Activated T-cell treated with anti-CD3 and anti-CD28 coated beads, Interleukin-2, amount 50 U/mL, for 4 hours (primary cell): ENCODE results near the gene VWA8. TPM values are rescaled to one million over a fixed set of nuclear protein-coding genes. Genes with fewer than 3 reads are reported as not detected.
A peak's percentile ranks its signal among the peaks of the same experiment; 100 is the strongest.

Source experiments
- ATAC-seq, 2 donors: fragments of 200-7000 bp; cut with Tn5 transposase; one replicate each; pipeline ENCODE4 v1.10.0; 2021
- DNase-seq: peaks from one replicate; pipeline ENCODE4 v3.0.0-alpha.2; 2020
- H3K27me3 Mint-ChIP-seq: one replicate; pipeline ENCODE4 v1.8.0; 2021; ENCODE audit warnings: low read depth, mixed read lengths
- H3K36me3 Mint-ChIP-seq: one replicate; pipeline ENCODE4 v1.8.0; 2022; ENCODE audit warnings: mixed read lengths; ENCODE audit not compliant: insufficient read depth
- H3K4me1 Mint-ChIP-seq: one replicate; pipeline ENCODE4 v1.8.0; 2021; ENCODE audit warnings: low read depth, mixed read lengths
- H3K4me3 Mint-ChIP-seq: one replicate; pipeline ENCODE4 v1.8.0; 2021; ENCODE audit warnings: mild to moderate bottlenecking, moderate library complexity, mixed read lengths
- H3K9me3 Mint-ChIP-seq: one replicate; pipeline ENCODE4 v1.8.0; 2021; ENCODE audit warnings: mixed read lengths
- total RNA-seq, 3 donors: library from RNA; stranded (reverse); gene quantifications; one replicate each; pipeline ENCODE4 v1.2.1, GENCODE V29; 2021

VWA8 gene
- total RNA-seq, 3 donors from 2014 or later, result 22.2 to 31.9 (median 26.4) TPM

DNA sequence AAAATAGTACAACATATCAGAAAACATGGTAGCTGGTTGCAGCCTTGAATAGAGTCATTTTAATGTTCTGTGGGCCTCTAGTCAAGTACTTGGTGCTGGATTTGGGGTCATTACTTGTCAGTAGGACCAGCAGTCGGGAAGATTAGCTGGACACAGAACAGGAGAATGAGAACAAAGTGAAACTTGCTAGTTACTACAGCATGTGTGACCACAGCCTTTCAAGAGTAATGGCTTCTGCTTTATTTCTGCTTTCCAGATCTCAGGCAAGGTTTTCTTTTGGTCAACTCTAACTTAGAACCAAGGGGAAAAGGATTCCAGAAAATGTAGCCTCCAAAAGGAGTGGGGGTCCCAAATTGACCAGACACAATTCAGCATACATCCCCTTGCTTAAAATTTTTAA lies 17.1 kb upstream of the VWA8 start:
- peaks cover 7% of the 10 kb centered on the region for H3K4me1 Mint-ChIP-seq
- no peak overlapping the region for H3K4me3 Mint-ChIP-seq
- ATAC-seq, result no peak
- H3K9me3 Mint-ChIP-seq, result no peaks in the 10 kb centered on the region
- no peak for DNase-seq
- no peaks in the 10 kb centered on the region for H3K36me3 Mint-ChIP-seq
- H3K27me3 Mint-ChIP-seq, result no peaks in the 10 kb centered on the region

- H3K4me1 Mint-ChIP-seq, result peaks cover 16% of the 10 kb centered on the region
- DNase-seq (no peak), ATAC-seq (no peak)
- H3K4me3 Mint-ChIP-seq, result no peak overlapping the region
- no peaks in the 10 kb centered on the region for H3K36me3 Mint-ChIP-seq
- H3K9me3 Mint-ChIP-seq, result no peaks in the 10 kb centered on the region
- H3K27me3 Mint-ChIP-seq, result no peaks in the 10 kb centered on the region
Measured at GRCh38 chr13:41976476-41976875, 15.6 kb upstream of the VWA8 start.

DNA sequence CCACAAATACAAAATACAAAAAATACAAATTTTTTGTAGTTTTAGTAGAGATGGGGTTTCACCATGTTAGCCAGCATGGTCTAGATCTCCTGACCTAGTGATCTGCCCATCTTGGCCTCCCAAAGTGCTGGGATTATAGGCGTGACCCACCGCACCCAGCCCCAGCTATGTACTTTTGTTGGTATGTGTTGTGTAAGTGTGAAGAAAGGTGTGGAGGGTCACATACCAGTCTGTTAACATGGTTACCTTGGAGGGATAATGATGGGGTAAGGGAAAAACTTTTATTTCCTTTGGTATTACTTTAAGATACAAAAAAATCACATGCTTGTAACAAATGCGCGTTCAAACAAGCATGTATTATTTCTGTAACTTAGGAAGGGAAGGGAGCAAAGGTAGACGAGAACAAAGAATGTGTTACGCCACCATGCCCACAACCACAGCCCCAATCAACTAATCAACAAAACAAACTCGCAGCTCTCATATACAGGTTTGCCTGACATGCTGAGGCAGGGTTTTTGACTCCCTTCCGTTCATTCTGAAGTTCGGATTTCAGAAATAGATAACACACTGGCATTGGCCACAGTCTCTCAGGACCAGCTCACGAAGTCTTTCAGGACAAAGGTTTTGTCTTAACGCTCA lies 13.5 kb upstream of the VWA8 start:
- H3K27me3 Mint-ChIP-seq, result no peaks in the 10 kb centered on the region
- H3K36me3 Mint-ChIP-seq, result no peaks in the 10 kb centered on the region
- no peak for ATAC-seq
- H3K4me1 Mint-ChIP-seq, result peaks cover 18% of the 10 kb centered on the region
- DNase-seq, result no peak
- H3K9me3 Mint-ChIP-seq, result no peaks in the 10 kb centered on the region
- H3K4me3 Mint-ChIP-seq, result no peak overlapping the region

DNA sequence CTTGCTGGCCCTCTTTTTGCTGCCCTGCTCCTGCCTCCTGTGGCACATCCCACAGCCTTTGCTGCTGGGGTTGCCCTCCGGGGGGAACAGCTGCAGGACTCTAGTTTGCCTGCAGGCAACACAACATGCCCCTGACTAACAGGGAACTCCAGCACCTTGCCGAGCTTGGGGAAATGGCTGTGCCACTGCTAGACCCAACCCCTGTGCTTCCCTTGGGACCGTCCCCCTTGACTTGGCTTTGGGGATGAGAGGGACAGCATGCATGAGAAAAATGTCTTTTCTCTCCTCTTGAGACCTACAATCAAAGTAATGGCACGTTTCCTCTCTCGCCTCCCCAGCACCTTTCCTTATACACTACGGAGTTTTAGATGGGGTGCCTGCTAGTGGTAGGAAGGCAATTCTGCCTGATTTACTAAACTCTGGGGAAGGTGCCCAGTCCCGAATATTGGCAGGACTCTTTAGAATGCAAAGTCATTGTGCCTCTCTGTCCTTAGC lies 12.4 kb upstream of the VWA8 start:
- Mint-ChIP-seq H3K9me3 (no peaks in the 10 kb centered on the region), H3K4me3 (no peak overlapping the region), H3K4me1 (peaks cover 18% of the 10 kb centered on the region), H3K27me3 (no peaks in the 10 kb centered on the region), H3K36me3 (no peaks in the 10 kb centered on the region)
- DNase-seq (no peak), ATAC-seq (no peak)

- DNase-seq (no peak), ATAC-seq (no peak)
- no peak overlapping the region for H3K4me3 Mint-ChIP-seq
- H3K4me1 Mint-ChIP-seq, result peaks cover 16% of the 10 kb centered on the region
- no peaks in the 10 kb centered on the region for H3K9me3 Mint-ChIP-seq
- H3K36me3 Mint-ChIP-seq, result no peaks in the 10 kb centered on the region
- H3K27me3 Mint-ChIP-seq, result no peaks in the 10 kb centered on the region
Measured at GRCh38 chr13:41971848-41972247, 10.9 kb upstream of the VWA8 start.

GRCh38 chr13:41970918-41971317 lies 10.0 kb upstream of the VWA8 start:
- H3K36me3 Mint-ChIP-seq, result no peaks in the 10 kb centered on the region
- no peak for ATAC-seq
- H3K4me1 Mint-ChIP-seq, result peaks cover 16% of the 10 kb centered on the region
- no peaks in the 10 kb centered on the region for H3K27me3 Mint-ChIP-seq
- no peak overlapping the region for H3K4me3 Mint-ChIP-seq
- no peak for DNase-seq
- H3K9me3 Mint-ChIP-seq, result no peaks in the 10 kb centered on the region

DNA sequence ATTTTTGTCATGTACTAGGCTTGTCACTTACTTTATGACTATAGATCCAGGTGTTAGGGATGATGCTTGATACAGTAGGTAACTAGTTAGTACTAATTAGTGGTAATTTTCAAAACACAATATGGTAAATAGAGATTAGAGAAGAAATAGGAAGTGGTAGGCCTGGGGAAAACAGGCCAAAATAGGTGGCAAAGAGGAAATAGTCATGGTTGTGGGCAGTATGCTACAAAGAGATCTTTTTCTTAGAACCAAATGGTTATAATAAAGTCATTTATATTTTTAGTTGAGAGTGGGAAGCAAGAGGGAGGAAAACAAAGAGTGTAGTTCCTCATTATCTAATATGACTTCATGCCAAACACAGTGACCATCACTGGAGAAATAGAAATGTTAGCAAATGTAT lies 9.1 kb upstream of the VWA8 start:
- no peaks in the 10 kb centered on the region for H3K36me3 Mint-ChIP-seq
- ATAC-seq, result no peak

DNA sequence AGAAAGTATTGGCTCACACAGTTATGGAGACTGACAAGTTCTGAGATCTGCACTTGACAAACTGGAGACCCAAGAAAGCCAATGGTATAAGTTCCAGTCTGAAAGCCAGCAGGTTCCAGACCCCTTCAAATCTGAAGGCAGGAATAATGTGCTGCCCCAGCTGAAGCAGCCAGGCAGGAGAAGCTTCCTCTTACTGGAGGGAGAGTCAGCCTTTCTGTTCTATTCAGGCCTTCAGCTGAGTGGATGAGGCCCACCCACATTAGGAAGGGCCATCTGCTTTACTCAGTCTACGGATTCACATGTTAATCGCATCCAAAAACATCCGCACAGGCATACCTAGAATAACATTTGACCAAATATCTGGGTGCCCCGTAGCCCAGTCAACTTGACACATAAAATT lies 8.2 kb upstream of the VWA8 start:
- Mint-ChIP-seq H3K27me3 (no peaks in the 10 kb centered on the region), H3K9me3 (no peaks in the 10 kb centered on the region), H3K4me1 (peaks cover 16% of the 10 kb centered on the region), H3K4me3 (no peak overlapping the region), H3K36me3 (no peaks in the 10 kb centered on the region)
- DNase-seq (no peak), ATAC-seq (no peak)

More for the DNA sequence above, 9.1 kb upstream of the VWA8 start:
- DNase-seq, result no peak
- Mint-ChIP-seq H3K9me3 (no peaks in the 10 kb centered on the region), H3K4me1 (peaks cover 16% of the 10 kb centered on the region), H3K27me3 (no peaks in the 10 kb centered on the region), H3K4me3 (no peak overlapping the region)

DNA sequence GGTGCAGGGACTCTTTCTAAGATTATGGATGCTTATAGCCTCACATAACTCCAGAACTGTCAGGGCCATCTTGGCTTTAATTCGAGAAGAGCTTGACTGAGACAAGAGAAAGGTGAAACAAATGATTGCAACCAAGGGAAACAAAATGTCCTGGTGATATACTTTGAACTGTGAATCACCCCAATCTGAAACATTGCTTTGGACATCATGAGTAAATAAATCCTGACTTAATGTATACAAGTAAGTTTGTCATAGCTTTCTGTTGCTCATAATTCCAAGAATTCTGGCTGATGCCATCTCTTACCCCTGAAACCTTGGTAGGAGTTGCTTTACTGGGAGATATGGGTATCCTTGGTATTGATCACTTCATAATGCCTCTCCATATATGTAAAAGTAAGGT lies 5.8 kb upstream of the VWA8 start:
- no peak for ATAC-seq
- no peak for DNase-seq
- Mint-ChIP-seq H3K36me3 (no peaks in the 10 kb centered on the region), H3K9me3 (no peaks in the 10 kb centered on the region), H3K4me3 (no peak overlapping the region), H3K4me1 (peaks cover 21% of the 10 kb centered on the region), H3K27me3 (no peaks in the 10 kb centered on the region)

- H3K4me1 Mint-ChIP-seq, result peaks cover 38% of the 10 kb centered on the region
- DNase-seq (no peak), ATAC-seq (peak; percentile 20 to 34)
- no peaks in the 10 kb centered on the region for H3K36me3 Mint-ChIP-seq
- H3K27me3 Mint-ChIP-seq, result no peaks in the 10 kb centered on the region
- H3K9me3 Mint-ChIP-seq, result no peaks in the 10 kb centered on the region
- no peak overlapping the region for H3K4me3 Mint-ChIP-seq
Measured at GRCh38 chr13:41962994-41963393, 2.1 kb upstream of the VWA8 start.

DNA sequence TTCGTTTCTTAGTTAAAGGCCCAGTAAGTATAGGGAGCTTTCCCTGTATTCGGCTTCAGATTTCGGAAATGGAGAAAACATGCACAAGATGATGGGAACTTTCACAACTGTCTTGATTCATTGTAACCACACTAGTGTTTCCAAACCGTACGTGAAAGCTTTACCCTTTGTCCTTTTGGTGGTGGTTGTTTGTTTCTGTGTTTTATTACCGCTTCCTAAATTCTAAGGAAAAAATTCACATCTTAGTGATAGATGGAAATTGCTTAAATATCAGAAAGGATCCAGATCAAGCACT lies 504 bp upstream of the VWA8 start:
- Mint-ChIP-seq H3K9me3 (no peaks in the 10 kb centered on the region), H3K4me1 (peaks cover 42% of the 10 kb centered on the region), H3K27me3 (no peaks in the 10 kb centered on the region), H3K36me3 (peaks cover 5% of the 10 kb centered on the region), H3K4me3 (peak overlapping the region; percentile 95)
- peak; percentile 2 to 3 for ATAC-seq
- no peak for DNase-seq

GRCh38 chr13:41960211-41960636 lies 685 bp downstream of the VWA8 start:
- Mint-ChIP-seq H3K4me3 (peak overlapping the region; percentile 95), H3K9me3 (no peaks in the 10 kb centered on the region), H3K27me3 (no peaks in the 10 kb centered on the region), H3K36me3 (peaks cover 5% of the 10 kb centered on the region), H3K4me1 (peaks cover 51% of the 10 kb centered on the region)
- DNase-seq (no peak), ATAC-seq (peak; percentile 6 to 20)

DNA sequence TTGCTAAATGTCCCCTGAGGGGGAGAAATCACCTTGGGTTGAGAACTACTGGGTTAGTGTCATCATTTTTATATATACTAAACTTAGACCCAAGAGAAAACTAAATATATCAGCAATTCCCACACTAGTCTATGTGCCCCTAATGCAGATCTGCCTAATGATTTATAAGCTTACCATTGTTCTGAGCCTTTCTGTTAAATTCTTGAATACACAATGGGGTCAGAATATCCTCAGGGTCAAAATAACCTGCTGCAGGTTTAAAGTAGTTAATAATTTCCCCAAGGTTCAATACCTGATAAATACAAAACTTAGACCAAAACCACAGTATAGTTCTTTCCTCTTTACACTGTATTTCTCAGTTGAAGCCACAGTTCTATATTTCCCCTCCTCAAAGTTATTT lies 4.6 kb downstream of the VWA8 start:
- H3K36me3 Mint-ChIP-seq, result peaks cover 10% of the 10 kb centered on the region
- H3K4me1 Mint-ChIP-seq, result peaks cover 48% of the 10 kb centered on the region
- no peaks in the 10 kb centered on the region for H3K27me3 Mint-ChIP-seq
- no peak for DNase-seq
- H3K4me3 Mint-ChIP-seq, result no peak overlapping the region
- no peak for ATAC-seq
- no peaks in the 10 kb centered on the region for H3K9me3 Mint-ChIP-seq

GRCh38 chr13:41955605-41956004 lies 5.3 kb downstream of the VWA8 start:
- no peak for ATAC-seq

GRCh38 chr13:41954226-41954625 lies 6.7 kb downstream of the VWA8 start:
- no peak for DNase-seq
- Mint-ChIP-seq H3K36me3 (peaks cover 16% of the 10 kb centered on the region), H3K4me1 (peaks cover 38% of the 10 kb centered on the region), H3K4me3 (no peak overlapping the region), H3K9me3 (no peaks in the 10 kb centered on the region), H3K27me3 (no peaks in the 10 kb centered on the region)
- ATAC-seq, result no peak

More at GRCh38 chr13:41955605-41956004, 5.3 kb downstream of the VWA8 start:
- Mint-ChIP-seq H3K27me3 (no peaks in the 10 kb centered on the region), H3K4me1 (peaks cover 47% of the 10 kb centered on the region), H3K9me3 (no peaks in the 10 kb centered on the region), H3K36me3 (peaks cover 11% of the 10 kb centered on the region), H3K4me3 (no peak overlapping the region)
- no peak for DNase-seq
